K562 (cell line): ENCODE results near the gene FARP1. TPM values are rescaled to one million over a fixed set of nuclear protein-coding genes. Genes with fewer than 3 reads are reported as not detected.

ENCODE experiments used
- ATAC-seq: fragments of 200-7000 bp; cut with Tn5 transposase; 3 replicates; pipeline ENCODE4 v1.9.1; 2020; ENCODE audit warnings: moderate library complexity
- BruUV-seq: library from RNA; stranded (reverse); fragments of 400-500 nt; replicated peaks from 2 replicates; lab custom pipeline; 2021; lab: Mats Ljungman, UMichigan
- CTCF ChIA-PET: fragments of 300-600 bp; formaldehyde crosslinking; extraction: SDS; loops from one replicate; lab custom pipeline; 2021; ENCODE audit warnings: low intra/inter-chr PET ratio; lab: Yijun Ruan, JAX
- POLR2A ChIA-PET: fragments of 300-600, 350-650 bp; sonication (Branson Sonifier 250); formaldehyde crosslinking; extraction: SDS; loops from one replicate; lab custom pipeline; 2021; ENCODE audit warnings: antibody characterized with exemption, inconsistent platforms; lab: Yijun Ruan, JAX
- DNase-seq, 4 experiments: peaks; one replicate each; pipeline versions ENCODE4 v3.0.0 to v3.0.0-alpha.2; 2011 to 2018; ENCODE audit warnings: low spot score in 3 of 4, mixed read lengths in 3 of 4; ENCODE audit errors: extremely low read depth in 1 of 4
- FAIRE-seq: peaks from 2 replicates; lab custom pipeline; 2011; peaks lifted over from hg19 to GRCh38; lab: Jason Lieb, UNC
- H2AFZ ChIP-seq: 2 replicates; pipeline ENCODE4 v1.6.0; 2011; ENCODE audit warnings: low read depth, low read length, control low read depth, inconsistent platforms
- H3K27ac ChIP-seq: fragments of 200-600 bp; 3 replicates; pipeline ENCODE4 v1.8.0; 2011; ENCODE audit warnings: low read depth, mild to moderate bottlenecking, control low read depth, inconsistent platforms, low read length, moderate library complexity, mixed read lengths; ENCODE audit errors: extremely low read depth
- H3K27me3 ChIP-seq, 2 experiments: fragments of 300-600 bp in 1 of 2; 2 replicates in 1 of 2; 3 replicates in 1 of 2; pipeline versions ENCODE4 v1.6.0 to v1.8.0; 2011; ENCODE audit warnings: inconsistent platforms in 2 of 2, low read length in 2 of 2, mild to moderate bottlenecking in 1 of 2, mixed read lengths in 1 of 2, moderate library complexity in 1 of 2; ENCODE audit not compliant: control insufficient read depth in 2 of 2, insufficient read depth in 2 of 2
- H3K36me3 ChIP-seq: fragments of 300-600 bp; 3 replicates; pipeline ENCODE4 v1.8.0; 2011; ENCODE audit warnings: mild to moderate bottlenecking, low read length, inconsistent platforms; ENCODE audit not compliant: control insufficient read depth, insufficient read depth
- H3K4me1 ChIP-seq, 2 experiments: fragments of 200-600 bp in 1 of 2; replicated peaks in 1 of 2; 2 replicates in 1 of 2; 3 replicates in 1 of 2; pipeline versions ENCODE4 v1.5.1 to v1.8.0; 2011; ENCODE audit warnings: inconsistent platforms in 2 of 2, low read length in 2 of 2, mild to moderate bottlenecking in 1 of 2, mixed read lengths in 1 of 2, moderate library complexity in 1 of 2; ENCODE audit not compliant: control insufficient read depth in 2 of 2, insufficient read depth in 2 of 2
- H3K4me2 ChIP-seq: 2 replicates; pipeline ENCODE4 v1.6.1; 2011; ENCODE audit warnings: low read length, control low read depth, inconsistent platforms, mixed read lengths; ENCODE audit not compliant: insufficient read depth
- H3K4me3 ChIP-seq: fragments of 200-600 bp; sonication (generic), shearing (Covaris generic); 2 replicates; pipeline ENCODE4 v1.5.1; 2016; ENCODE audit warnings: control low read depth, inconsistent platforms
- H3K79me2 ChIP-seq: fragments of 200-600 bp; 3 replicates; pipeline ENCODE4 v1.8.0; 2011; ENCODE audit warnings: low read length, inconsistent platforms; ENCODE audit not compliant: control insufficient read depth, insufficient read depth
- H3K9ac ChIP-seq, 2 experiments: 2 replicates each; pipeline versions ENCODE4 v1.6.0 to v1.6.1; 2011; ENCODE audit warnings: low read depth in 2 of 2, low read length in 2 of 2, control low read depth in 1 of 2, inconsistent platforms in 1 of 2, mild to moderate bottlenecking in 1 of 2, mixed read lengths in 1 of 2; ENCODE audit not compliant: insufficient read depth in 1 of 2
- H3K9me1 ChIP-seq: one replicate; pipeline ENCODE4 v1.6.0; 2011; ENCODE audit warnings: inconsistent platforms, mild to moderate bottlenecking, low read length, moderate library complexity; ENCODE audit not compliant: control insufficient read depth, insufficient read depth
- H3K9me3 ChIP-seq: replicated peaks from 2 replicates; pipeline ENCODE4 v1.5.1; 2011; ENCODE audit warnings: low read depth, low read length, inconsistent platforms; ENCODE audit not compliant: control insufficient read depth, insufficient read depth
- H4K20me1 ChIP-seq: replicated peaks from 2 replicates; pipeline ENCODE4 v1.6.1; 2011; ENCODE audit warnings: low read length, inconsistent platforms, mixed read lengths; ENCODE audit not compliant: control insufficient read depth, insufficient read depth
- C11orf30 ChIP-seq: fragments of 450-650 bp; IDR thresholded peaks from 2 replicates; pipeline ENCODE4 v1.6.1; 2016; ENCODE audit warnings: low read depth, mild to moderate bottlenecking
- COPS2 ChIP-seq: fragments of 450-650 bp; conservative IDR thresholded peaks from 2 replicates; pipeline ENCODE4 v1.6.1; 2016; ENCODE audit warnings: mild to moderate bottlenecking, moderate library complexity
- E2F3 ChIP-seq: fragments of 250-450 bp; sonication (Bioruptor Pico); IDR thresholded peaks from 2 replicates; pipeline ENCODE4 v1.4.0; 2020; ENCODE audit warnings: mild to moderate bottlenecking
- ELF1 ChIP-seq: fragments of 200-800 bp; sonication (Bioruptor generic); IDR thresholded peaks from 2 replicates; pipeline ENCODE4 v1.6.1; 2016; ENCODE audit warnings: missing genetic modification characterization, missing compliant biosample characterization
- HDAC2 ChIP-seq: fragments of 450-650 bp; IDR thresholded peaks from 2 replicates; pipeline ENCODE4 v1.6.1; 2016; ENCODE audit warnings: mild to moderate bottlenecking
- HIVEP1 ChIP-seq: fragments of 250-450 bp; sonication (Bioruptor Pico); IDR thresholded peaks from 2 replicates; pipeline ENCODE4 v1.4.0; 2020; ENCODE audit warnings: mild to moderate bottlenecking
- PCBP2 ChIP-seq: fragments of 200-400 bp; formaldehyde crosslinking; IDR thresholded peaks from 2 replicates; pipeline ENCODE4 v1.6.1; 2018; ENCODE audit warnings: low read length, low read depth, mild to moderate bottlenecking, moderate library complexity; ENCODE audit not compliant: poor library complexity, severe bottlenecking
- PTTG1 ChIP-seq: fragments of 450-650 bp; IDR thresholded peaks from 2 replicates; pipeline ENCODE4 v1.6.1; 2016; ENCODE audit warnings: low read depth, mild to moderate bottlenecking, missing genetic modification characterization, missing compliant biosample characterization
- SAFB2 ChIP-seq: fragments of 200-400 bp; formaldehyde crosslinking; IDR thresholded peaks from 2 replicates; pipeline ENCODE4 v1.6.1; 2018; ENCODE audit warnings: borderline replicate concordance, low read length, low read depth, moderate library complexity; ENCODE audit not compliant: severe bottlenecking
- ZNF174 ChIP-seq: fragments of 250-450 bp; sonication (Bioruptor Pico); IDR thresholded peaks from 2 replicates; pipeline ENCODE4 v1.4.0; 2020; ENCODE audit warnings: mild to moderate bottlenecking
- ZNF347 ChIP-seq: fragments of 450-650 bp; formaldehyde crosslinking; IDR thresholded peaks from 2 replicates; pipeline ENCODE4 v1.4.0; 2020; ENCODE audit warnings: low read depth, mild to moderate bottlenecking, moderate library complexity
- ZNF518B ChIP-seq: fragments of 250-450 bp; sonication (Bioruptor Pico); IDR thresholded peaks from 2 replicates; pipeline ENCODE4 v1.5.0; 2021; ENCODE audit warnings: mild to moderate bottlenecking, moderate library complexity
- WGBS: fragments of 100-300 bp; shearing (Covaris generic); methylation state at CpG from one replicate; pipeline ENCODE4 v1.1.6; 2016; ENCODE audit warnings: low coverage, mixed read lengths; ENCODE audit not compliant: insufficient coverage; ENCODE audit errors: missing lambda C conversion rate; 5-methylcytosine and 5-hydroxymethylcytosine counted together
- in situ Hi-C: fragments of 300-500 bp; cut with MboI; formaldehyde crosslinking; loops from 4 replicates; pipeline ENCODE4 v1.15.0; 2018; ENCODE audit warnings: inconsistent platforms, mixed read lengths
- intact Hi-C: fragments of 100-400 bp; cut with micrococcal nuclease; formaldehyde crosslinking; loops from 2 replicates; pipeline ENCODE4 v1.14.2; 2022
- polyA plus RNA-seq, 8 experiments: library from polyadenylated mRNA; depleted of rRNA in 4 of 8; stranded (reverse) in 5 of 8; unstranded in 3 of 8; fragments of >200 nt; fragmentation: Nextera tagmentation in 2 of 8; fragmentation: Illumina TruSeq in 1 of 8; extraction: Ambion mirVana in 2 of 8; extraction: Trizol in 1 of 8; gene quantifications; 2 replicates each; pipeline versions ENCODE4 v1.2.1 to v1.2.3, GENCODE V29; 2011 to 2014; ENCODE audit warnings: inconsistent platforms in 1 of 8, missing spikeins in 1 of 8
- total RNA-seq, 7 experiments: library from RNA; depleted of rRNA in 6 of 7; stranded (reverse); fragments of >200 nt in 6 of 7; fragmentation: Illumina TruSeq in 2 of 7; extraction: Trizol in 2 of 7; gene quantifications; 2 replicates each; pipeline versions ENCODE4 v1.2.1 to v1.2.3, GENCODE V29; 2011 to 2021; ENCODE audit warnings: low replicate concordance in 1 of 7
- TF ChIP-seq, protein P1 (sequence below): sonication (generic); formaldehyde crosslinking; IDR thresholded peaks from 2 replicates; pipeline ENCODE4 v1.8.0; 2022; ENCODE audit warnings: mild to moderate bottlenecking, missing genetic modification reagents

The FARP1 gene
- total and polyA plus RNA-seq, 9 of the 15 experiments (the other 6 are each of a cell fraction or from before 2014, with no cell fraction given), result 0.03 to 0.29 (median 0.05) TPM; not detected in 3

DNA sequence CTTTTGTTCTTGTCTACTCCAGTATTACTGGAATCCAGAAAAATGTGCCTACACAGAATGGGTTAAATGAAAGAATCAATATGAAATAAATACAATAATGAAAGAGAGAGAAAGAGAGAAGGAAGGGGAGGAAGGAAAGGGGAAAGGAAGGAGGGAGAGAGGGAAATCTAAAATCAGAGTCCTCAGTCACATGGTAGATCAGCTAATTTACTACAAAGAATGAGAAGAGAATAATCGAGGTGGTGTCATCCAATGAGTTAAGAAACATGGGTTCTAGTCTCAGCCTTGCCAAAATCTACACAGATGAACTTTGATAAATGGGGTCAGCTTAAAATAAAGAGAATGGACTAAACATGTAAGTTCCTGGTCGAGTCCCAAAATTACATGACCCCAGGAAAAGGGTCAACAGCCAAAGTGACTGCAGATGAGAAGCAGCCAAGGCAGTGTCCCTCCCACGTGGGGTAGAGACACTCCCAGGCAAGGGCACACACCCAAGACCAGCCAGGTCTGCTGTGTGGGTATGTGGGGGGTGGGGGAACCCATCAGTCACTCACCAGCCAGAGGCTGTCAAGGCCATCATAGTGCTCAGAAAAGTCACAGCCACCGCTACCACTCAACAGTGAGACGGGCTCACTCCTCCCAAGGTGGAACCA is 330.4 kb downstream of the FARP1 start:
- DNase-seq, result no peak
- POLR2A ChIA-PET, result no interaction called here
- peaks cover 25% of the 10 kb centered on the region for H3K79me2 ChIP-seq
- no peak overlapping the region for H3K9ac ChIP-seq
- no peak overlapping the region for H3K27ac ChIP-seq
- H3K27me3 ChIP-seq, result no peaks in the 10 kb centered on the region
- intact Hi-C loops (no loop called here), in situ Hi-C loops (no loop called here)
- H2AFZ ChIP-seq, result no peak overlapping the region
- TF ChIP-seq PCBP2 (peak; percentile 84), ZNF174 (CRISPR knock-in tag) (no peak), C11orf30 (no peak)
- TF ChIP-seq, protein P1, sequence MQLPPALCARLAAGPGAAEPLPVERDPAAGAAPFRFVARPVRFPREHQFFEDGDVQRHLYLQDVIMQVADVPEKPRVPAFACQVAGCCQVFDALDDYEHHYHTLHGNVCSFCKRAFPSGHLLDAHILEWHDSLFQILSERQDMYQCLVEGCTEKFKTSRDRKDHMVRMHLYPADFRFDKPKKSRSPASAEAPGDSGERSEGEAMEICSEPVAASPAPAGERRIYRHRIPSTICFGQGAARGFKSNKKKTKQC (CRISPR knock-in tag), result no peak
- H3K4me1 ChIP-seq, result peaks cover 20 to 26% of the 10 kb centered on the region in 2 experiments
- 46% methylated on average over 4 of the region's 5 CpGs for WGBS
- H4K20me1 ChIP-seq, result peaks cover 3% of the 10 kb centered on the region
- H3K9me3 ChIP-seq, result no peaks in the 10 kb centered on the region
- CTCF ChIA-PET, result no interaction called here
- no peak for ATAC-seq
- H3K4me2 ChIP-seq, result no peak overlapping the region
- no peak for FAIRE-seq
- BruUV-seq, result no TSS peak
- H3K36me3 ChIP-seq, result peaks cover 49% of the 10 kb centered on the region
- no peaks in the 10 kb centered on the region for H3K9me1 ChIP-seq
- no peak overlapping the region for H3K4me3 ChIP-seq

DNA sequence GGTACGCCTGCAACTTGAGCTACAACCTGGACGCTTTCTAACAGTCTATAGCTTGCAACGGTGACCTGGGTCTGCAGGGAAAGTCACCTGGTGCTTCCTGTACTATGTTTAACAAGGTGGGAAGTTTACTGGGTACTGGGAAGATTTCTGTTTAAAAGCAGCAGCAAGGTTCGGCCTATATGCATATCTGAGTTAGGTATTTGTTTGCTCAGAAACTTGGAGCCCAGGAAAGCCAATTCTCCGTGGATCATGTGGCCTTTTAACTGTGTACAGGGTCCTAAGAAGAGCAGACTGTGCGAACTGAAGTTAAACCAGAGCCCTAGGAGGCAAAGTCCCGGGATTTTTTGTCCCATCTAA is 330.9 kb downstream of the FARP1 start:
- H3K4me3 ChIP-seq, result no peak overlapping the region
- peaks cover 25 to 28% of the 10 kb centered on the region in 2 experiments for H3K4me1 ChIP-seq
- H3K27me3 ChIP-seq, result no peaks in the 10 kb centered on the region
- in situ Hi-C loops, result no loop called here
- peaks cover 8% of the 10 kb centered on the region for H4K20me1 ChIP-seq
- H3K36me3 ChIP-seq, result peaks cover 44% of the 10 kb centered on the region
- no peak for DNase-seq
- ATAC-seq, result no peak
- H3K9me1 ChIP-seq, result no peaks in the 10 kb centered on the region
- BruUV-seq, result no TSS peak
- no peaks in the 10 kb centered on the region for H3K9me3 ChIP-seq
- no peak overlapping the region for H3K9ac ChIP-seq
- intact Hi-C loops, result no loop called here
- no peak for FAIRE-seq
- H2AFZ ChIP-seq, result no peak overlapping the region
- H3K4me2 ChIP-seq, result no peak overlapping the region
- ChIA-PET POLR2A (no interaction called here), CTCF (no interaction called here)
- 85% methylated on average over 5 of the region's 7 CpGs for WGBS
- H3K27ac ChIP-seq, result no peak overlapping the region
- H3K79me2 ChIP-seq, result peaks cover 30% of the 10 kb centered on the region
- TF ChIP-seq ELF1 (no peak), COPS2 (no peak), HIVEP1 (CRISPR knock-in tag) (no peak), E2F3 (no peak), ZNF518B (CRISPR knock-in tag) (no peak), HDAC2 (no peak), ZNF347 (CRISPR knock-in tag) (no peak), SAFB2 (no peak), PTTG1 (tag) (no peak)
